ENCODE data around the gene MBD6. TPM values are rescaled to one million over a fixed set of nuclear protein-coding genes. Genes with fewer than 3 reads are reported as not detected.

Gene MBD6
- total and polyA plus RNA-seq, 10 donors, result 14.8 to 171 (median 80.6) TPM

DNA sequence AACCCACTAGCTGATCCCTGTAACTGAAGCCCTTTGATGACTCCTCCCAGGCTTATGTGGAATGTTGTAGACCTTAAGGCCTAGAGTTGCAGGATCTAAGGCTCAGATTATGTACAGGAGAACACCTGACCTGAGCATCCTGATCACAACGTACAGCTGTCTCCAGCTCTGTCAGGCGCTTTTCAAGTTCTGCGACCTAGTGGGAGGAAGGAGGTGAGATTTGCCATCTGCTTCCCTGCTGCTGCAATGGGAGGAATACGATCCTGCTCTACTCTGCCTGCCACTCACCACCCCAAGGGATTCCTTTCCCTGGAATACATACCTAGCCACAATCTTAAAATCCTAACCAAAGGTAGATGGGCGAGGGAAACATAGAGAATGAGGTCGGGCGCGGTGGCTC is 10.5 kb downstream of the MBD6 start:
- no peaks in the 10 kb centered on the region for H3K4me1 ChIP-seq
- no peaks in the 10 kb centered on the region for H3K9me3 ChIP-seq
- H3K27ac ChIP-seq, result no peak overlapping the region
- no peaks in the 10 kb centered on the region for H3K27me3 ChIP-seq (replicated peaks in 1 of 7)
- DNase-seq, result no peak
- peaks cover 0 to 100% (median 79%) of the 10 kb centered on the region in 6 donors for H3K36me3 ChIP-seq
- intact Hi-C loops (cut with DNase I; ENCODE audit: low total_unique reads), result no loop called here
- no peak for TF ChIP-seq POLR2AphosphoS5 (IDR thresholded peaks at IDR 0.05)
- TF ChIP-seq CTCF (IDR thresholded peaks at IDR 0.05 in 8 of 11, conservative IDR thresholded peaks at IDR 0.05 in 3 of 11), result no peak
- H3K4me3 ChIP-seq, result no peak overlapping the region
- 93 to 96% (median 95%) methylated on average over 8 of the region's 8 CpGs for WGBS, 5 donors

GRCh38 chr12:57534250-57534649 is 11.6 kb downstream of the MBD6 start:
- no peak overlapping the region for H3K27ac ChIP-seq
- WGBS, 5 donors, result 94 to 96% (median 95%) methylated on average over 5 of the region's 5 CpGs
- DNase-seq, result no peak
- H3K4me3 ChIP-seq, result no peak overlapping the region
- TF ChIP-seq CTCF (IDR thresholded peaks at IDR 0.05 in 8 of 11, conservative IDR thresholded peaks at IDR 0.05 in 3 of 11) (no peak), POLR2A (IDR thresholded peaks at IDR 0.05) (no peak), POLR2AphosphoS5 (IDR thresholded peaks at IDR 0.05) (no peak)
- intact Hi-C loops (cut with DNase I; ENCODE audit: low total_unique reads), result no loop called here
- peaks cover 0 to 100% (median 79%) of the 10 kb centered on the region in 6 donors for H3K36me3 ChIP-seq
- H3K27me3 ChIP-seq (replicated peaks in 1 of 7), result no peaks in the 10 kb centered on the region
- no peaks in the 10 kb centered on the region for H3K4me1 ChIP-seq
- no peaks in the 10 kb centered on the region for H3K9me3 ChIP-seq

GRCh38 chr12:57534991-57535543 is 12.4 kb downstream of the MBD6 start:
- Histone ChIP-seq H3K27me3 (replicated peaks in 1 of 7) (no peaks in the 10 kb centered on the region), H3K4me3 (no peak overlapping the region), H3K9me3 (no peaks in the 10 kb centered on the region), H3K4me1 (no peaks in the 10 kb centered on the region), H3K36me3 (peaks cover 0 to 100% (median 75%) of the 10 kb centered on the region in 6 donors), H3K27ac (no peak overlapping the region)
- intact Hi-C loops (cut with DNase I; ENCODE audit: low total_unique reads), result no loop called here
- DNase-seq, result no peak
- 85 to 97% (median 93%) methylated on average over 3 of the region's 3 CpGs for WGBS, 5 donors
- TF ChIP-seq POLR2AphosphoS5 (IDR thresholded peaks at IDR 0.05), result no peak
- TF ChIP-seq POLR2A (IDR thresholded peaks at IDR 0.05), result no peak
- no peak for TF ChIP-seq CTCF (IDR thresholded peaks at IDR 0.05 in 8 of 11, conservative IDR thresholded peaks at IDR 0.05 in 3 of 11)

DNA sequence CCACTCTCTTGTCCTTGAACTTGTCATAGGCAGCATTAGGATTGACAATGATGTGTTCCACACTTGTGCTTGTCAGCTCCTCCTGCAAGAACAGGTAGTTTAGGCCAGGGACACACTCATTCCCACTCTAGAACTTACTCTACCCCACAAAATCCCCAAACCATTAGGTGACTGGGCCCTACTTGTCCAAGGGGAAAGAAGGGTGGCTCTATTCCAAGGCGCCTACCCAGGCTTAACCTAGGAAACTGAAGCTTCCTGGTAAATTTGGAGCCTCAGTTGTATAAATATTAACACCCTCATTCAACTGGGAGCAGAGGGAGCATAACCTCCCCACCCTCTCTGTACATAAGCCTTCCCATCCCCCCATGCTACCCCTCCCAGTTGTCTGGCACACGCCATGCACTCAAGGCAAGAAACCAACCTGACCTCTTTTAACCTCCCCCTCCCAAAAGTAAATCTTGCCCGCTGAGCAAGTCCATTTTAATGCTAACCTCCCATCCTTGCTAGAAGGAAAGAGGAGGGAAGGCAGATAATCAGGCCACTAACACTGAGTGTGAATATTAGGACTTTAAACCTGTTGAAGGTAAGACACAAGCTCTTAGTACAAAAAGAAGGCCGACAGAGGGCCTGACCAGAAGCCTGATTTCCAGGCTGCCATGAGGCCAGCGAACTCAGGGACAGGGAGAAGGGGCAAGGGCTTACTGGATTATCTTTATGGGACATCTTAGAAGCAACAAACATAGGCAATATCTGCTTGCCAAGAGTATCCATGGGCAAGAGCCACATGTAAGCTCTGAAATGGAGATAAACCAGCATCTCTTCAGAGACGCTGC is 13.4 kb downstream of the MBD6 start:
- no peak for DNase-seq

More for the DNA sequence above, 13.4 kb downstream of the MBD6 start:
- 77 to 100% (median 87%) methylated on average over 6 of the region's 6 CpGs for WGBS, 5 donors
- intact Hi-C loops (cut with DNase I; ENCODE audit: low total_unique reads), result no loop called here
- H3K9me3 ChIP-seq, result no peaks in the 10 kb centered on the region
- H3K27me3 ChIP-seq (replicated peaks in 1 of 7), result no peaks in the 10 kb centered on the region
- no peak overlapping the region for H3K27ac ChIP-seq
- H3K4me3 ChIP-seq, result no peak overlapping the region
- TF ChIP-seq POLR2AphosphoS5 (IDR thresholded peaks at IDR 0.05) (no peak), POLR2A (IDR thresholded peaks at IDR 0.05) (no peak), CTCF (IDR thresholded peaks at IDR 0.05 in 8 of 11, conservative IDR thresholded peaks at IDR 0.05 in 3 of 11) (no peak)
- H3K4me1 ChIP-seq, result no peaks in the 10 kb centered on the region
- H3K36me3 ChIP-seq, result peaks cover 0 to 99% (median 66%) of the 10 kb centered on the region in 6 donors
